Naive thymus-derived CD4-positive, alpha-beta T cell (primary cell): ENCODE results near the gene SMYD3. TPM values are rescaled to one million over a fixed set of nuclear protein-coding genes. Genes with fewer than 3 reads are reported as not detected.

ENCODE experiments used
- ATAC-seq: fragments of 150-1000 bp; cut with Tn5 transposase; 2 replicates; pipeline ENCODE4 v1.10.0; 2021; ENCODE audit warnings: mild to moderate bottlenecking, moderate library complexity
- CTCF ChIA-PET: fragments of 350-600 bp; sonication (Branson Sonifier 250); formaldehyde crosslinking; loops from one replicate; lab custom pipeline; 2021; ENCODE audit warnings: antibody characterized with exemption; lab: Charles Lee
- POLR2A ChIA-PET: fragments of 350-600 bp; sonication (Branson Sonifier 250); formaldehyde crosslinking; loops from one replicate; lab custom pipeline; 2021; ENCODE audit warnings: antibody characterized with exemption, inconsistent platforms; lab: Charles Lee
- DNase-seq, 9 donors: peaks; one replicate each; pipeline versions ENCODE4 v3.0.0 to v3.0.0-alpha.2; 2020 to 2022; ENCODE audit warnings: mixed read lengths in 1 of 9
- H3K27ac ChIP-seq: one replicate; pipeline ENCODE4 v1.7.0; 2013; ENCODE audit warnings: mild to moderate bottlenecking, low read depth, low read length, moderate library complexity
- H3K27me3 ChIP-seq, 2 donors: one replicate each; pipeline ENCODE4 v1.7.0; 2013; ENCODE audit warnings: low read length in 2 of 2, mild to moderate bottlenecking in 2 of 2, moderate library complexity in 2 of 2; ENCODE audit not compliant: control insufficient read depth in 2 of 2, insufficient read depth in 2 of 2
- H3K36me3 ChIP-seq, 3 experiments: 1 replicate in 2 of 3; 2 replicates in 1 of 3; pipeline ENCODE4 v1.7.0; 2013; ENCODE audit warnings: low read length in 3 of 3, mild to moderate bottlenecking in 3 of 3, moderate library complexity in 1 of 3; ENCODE audit not compliant: insufficient read depth in 3 of 3, control insufficient read depth in 2 of 3
- H3K4me1 ChIP-seq, 2 donors: one replicate each; pipeline ENCODE4 v1.7.0; 2013; ENCODE audit warnings: low read length in 2 of 2, mild to moderate bottlenecking in 2 of 2, moderate library complexity in 1 of 2; ENCODE audit not compliant: control insufficient read depth in 2 of 2, insufficient read depth in 2 of 2
- H3K4me3 ChIP-seq: 2 replicates; pipeline ENCODE4 v1.7.0; 2013; ENCODE audit warnings: mild to moderate bottlenecking, low read length
- H3K9me3 ChIP-seq, 3 experiments: 1 replicate in 2 of 3; 2 replicates in 1 of 3; pipeline ENCODE4 v1.7.0; 2013; ENCODE audit warnings: low read length in 3 of 3; ENCODE audit not compliant: control insufficient read depth in 2 of 3
- H3K27ac Mint-ChIP-seq, 9 donors: one replicate each; pipeline ENCODE4 v1.8.0; 2020 to 2022; ENCODE audit warnings: mixed read lengths in 9 of 9, mild to moderate bottlenecking in 8 of 9, moderate library complexity in 5 of 9, inconsistent platforms in 2 of 9
- H3K27me3 Mint-ChIP-seq, 5 donors: one replicate each; pipeline ENCODE4 v1.8.0; 2021 to 2022; ENCODE audit warnings: mixed read lengths in 5 of 5, mild to moderate bottlenecking in 1 of 5
- H3K36me3 Mint-ChIP-seq, 5 donors: one replicate each; pipeline ENCODE4 v1.8.0; 2020 to 2022; ENCODE audit warnings: mixed read lengths in 5 of 5, mild to moderate bottlenecking in 3 of 5, inconsistent platforms in 1 of 5
- H3K4me1 Mint-ChIP-seq, 7 donors: one replicate each; pipeline ENCODE4 v1.8.0; 2020 to 2022; ENCODE audit warnings: mixed read lengths in 7 of 7, mild to moderate bottlenecking in 3 of 7, inconsistent platforms in 1 of 7
- H3K4me3 Mint-ChIP-seq, 10 donors: one replicate each; pipeline ENCODE4 v1.8.0; 2020 to 2022; ENCODE audit warnings: mild to moderate bottlenecking in 10 of 10, mixed read lengths in 10 of 10, moderate library complexity in 6 of 10, inconsistent platforms in 2 of 10
- H3K9me3 Mint-ChIP-seq, 11 donors: one replicate each; pipeline ENCODE4 v1.8.0; 2020 to 2022; ENCODE audit warnings: mixed read lengths in 11 of 11, mild to moderate bottlenecking in 4 of 11, inconsistent platforms in 1 of 11, moderate library complexity in 1 of 11
- intact Hi-C, 2 donors: fragments of 100-400 bp; cut with micrococcal nuclease; formaldehyde crosslinking; loops; one replicate each; pipeline ENCODE4 v1.15.1; 2023
- polyA plus RNA-seq, 2 donors: library from polyadenylated mRNA; unstranded; fragments of 300-500 nt; fragmentation: Illumina TruSeq; gene quantifications; one replicate each; pipeline ENCODE4 v1.2.3, GENCODE V29; 2021
- total RNA-seq, 6 experiments: library from RNA in 5 of 6; stranded (reverse) in 5 of 6; gene quantifications; 1 replicate in 5 of 6; 2 replicates in 1 of 6; pipeline ENCODE4 v1.2.3 and lab custom pipeline; 2021 to 2026

Gene SMYD3
- total and polyA plus RNA-seq, 7 experiments from 2014 or later, result 19.5 to 28.6 (median 24.4) TPM

DNA sequence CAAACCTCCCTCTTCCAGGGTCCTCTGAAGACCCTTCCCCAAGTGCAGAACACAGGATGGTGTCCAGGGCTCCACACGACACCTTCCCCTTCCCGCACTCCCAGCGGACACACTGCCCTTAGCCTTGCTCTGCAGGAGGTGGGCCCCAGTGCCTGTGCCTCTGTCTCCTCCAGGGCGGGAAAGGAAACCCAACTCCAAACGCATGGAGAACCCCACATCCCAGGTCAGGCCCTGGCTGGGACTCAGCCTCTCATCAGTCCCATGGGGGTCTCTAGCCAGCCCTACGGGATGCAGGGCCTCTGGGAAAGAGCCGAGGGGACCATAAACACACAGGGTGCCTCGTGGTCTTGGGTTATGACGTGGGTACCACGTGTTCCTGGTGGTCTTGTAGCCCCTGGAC is 5.6 kb upstream of the SMYD3 start:
- POLR2A ChIA-PET, result no interaction called here
- H3K27ac Mint-ChIP-seq, result no peak overlapping the region
- peaks cover 0 to 24% (median 6%) of the 10 kb centered on the region in 3 experiments for H3K9me3 ChIP-seq
- CTCF ChIA-PET, result no interaction called here
- intact Hi-C loops, result no loop called here
- H3K4me1 ChIP-seq, result peaks cover 0 to 2% of the 10 kb centered on the region in 2 donors
- H3K36me3 Mint-ChIP-seq, result peaks cover 0 to 2% (median 0%) of the 10 kb centered on the region in 5 donors
- DNase-seq (no peak), ATAC-seq (no peak)
- peaks cover 0 to 10% (median 7%) of the 10 kb centered on the region in 7 donors for H3K4me1 Mint-ChIP-seq
- H3K36me3 ChIP-seq, result no peaks in the 10 kb centered on the region
- H3K9me3 Mint-ChIP-seq, result peaks cover 0 to 35% (median 12%) of the 10 kb centered on the region in 11 donors
- H3K4me3 Mint-ChIP-seq, result no peak overlapping the region
- H3K27ac ChIP-seq, result no peak overlapping the region
- no peak overlapping the region for H3K4me3 ChIP-seq
- H3K27me3 ChIP-seq, result no peaks in the 10 kb centered on the region
- H3K27me3 Mint-ChIP-seq, result no peaks in the 10 kb centered on the region

DNA sequence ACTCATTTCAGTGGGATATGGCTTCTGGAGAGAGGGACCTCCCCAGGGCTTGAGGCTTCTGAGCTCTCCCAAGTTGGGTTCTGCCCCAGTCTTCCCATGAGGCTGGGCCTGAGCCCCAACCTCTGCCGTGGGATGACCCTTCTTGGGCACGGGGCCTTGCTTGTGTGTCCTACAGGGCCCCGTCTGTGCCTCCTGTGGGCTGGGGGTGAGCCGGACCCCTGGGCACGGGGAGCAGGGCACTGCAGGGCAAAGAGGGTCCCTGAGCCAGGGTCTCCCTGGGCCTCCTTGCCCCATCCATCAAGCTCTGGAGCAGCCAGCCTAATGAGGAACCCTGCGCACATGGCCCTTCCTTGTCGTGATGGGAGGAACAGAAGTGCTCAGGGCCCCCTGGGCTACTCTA is 5.2 kb upstream of the SMYD3 start:
- ATAC-seq (no peak), DNase-seq (no peak)
- Histone ChIP-seq H3K27me3 (no peaks in the 10 kb centered on the region), H3K27ac (no peak overlapping the region), H3K9me3 (peaks cover 0 to 24% (median 6%) of the 10 kb centered on the region in 3 experiments), H3K36me3 (no peaks in the 10 kb centered on the region), H3K4me1 (peaks cover 0 to 4% of the 10 kb centered on the region in 2 donors), H3K4me3 (no peak overlapping the region)
- intact Hi-C loops, result no loop called here
- Mint-ChIP-seq H3K4me3 (no peak overlapping the region), H3K27me3 (no peaks in the 10 kb centered on the region), H3K36me3 (peaks cover 0 to 2% (median 0%) of the 10 kb centered on the region in 5 donors), H3K27ac (no peak overlapping the region), H3K9me3 (peaks cover 0 to 31% (median 12%) of the 10 kb centered on the region in 11 donors), H3K4me1 (peaks cover 0 to 13% (median 9%) of the 10 kb centered on the region in 7 donors)
- POLR2A ChIA-PET, result no interaction called here
- CTCF ChIA-PET, result no interaction called here

DNA sequence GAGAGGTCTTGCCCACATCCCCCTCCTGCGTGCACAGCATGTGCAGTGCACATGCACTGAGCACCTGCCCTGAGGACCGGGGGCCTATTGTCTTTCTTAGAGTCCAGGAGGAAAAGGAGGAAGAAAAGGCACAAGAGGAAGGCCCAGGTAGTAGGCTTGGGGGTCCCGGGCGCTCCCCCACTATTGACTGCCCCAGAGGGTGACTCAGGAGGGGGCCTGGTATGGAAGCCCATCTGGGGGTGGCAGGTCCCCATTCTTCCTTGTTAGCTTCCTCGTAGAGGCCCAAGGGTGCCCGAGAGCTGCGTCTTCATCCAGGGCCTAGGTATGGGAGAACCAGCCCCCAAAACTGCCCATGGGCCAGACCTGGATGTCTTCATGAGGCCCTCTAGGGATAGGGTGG is 4.1 kb upstream of the SMYD3 start:
- ChIA-PET POLR2A (no interaction called here), CTCF (no interaction called here)
- H3K27me3 Mint-ChIP-seq, result no peaks in the 10 kb centered on the region
- H3K4me3 Mint-ChIP-seq, result no peak overlapping the region
- Histone ChIP-seq H3K36me3 (no peaks in the 10 kb centered on the region), H3K4me3 (no peak overlapping the region), H3K27me3 (no peaks in the 10 kb centered on the region), H3K27ac (no peak overlapping the region), H3K9me3 (peaks cover 0 to 17% (median 6%) of the 10 kb centered on the region in 3 experiments), H3K4me1 (peaks cover 3 to 4% of the 10 kb centered on the region in 2 donors)
- peaks cover 0 to 24% (median 12%) of the 10 kb centered on the region in 11 donors for H3K9me3 Mint-ChIP-seq
- H3K27ac Mint-ChIP-seq, result no peak overlapping the region
- DNase-seq (no peak), ATAC-seq (no peak)
- peaks cover 3 to 17% (median 13%) of the 10 kb centered on the region in 7 donors for H3K4me1 Mint-ChIP-seq
- H3K36me3 Mint-ChIP-seq, result peaks cover 0 to 4% (median 0%) of the 10 kb centered on the region in 5 donors
- intact Hi-C loops, result no loop called here

DNA sequence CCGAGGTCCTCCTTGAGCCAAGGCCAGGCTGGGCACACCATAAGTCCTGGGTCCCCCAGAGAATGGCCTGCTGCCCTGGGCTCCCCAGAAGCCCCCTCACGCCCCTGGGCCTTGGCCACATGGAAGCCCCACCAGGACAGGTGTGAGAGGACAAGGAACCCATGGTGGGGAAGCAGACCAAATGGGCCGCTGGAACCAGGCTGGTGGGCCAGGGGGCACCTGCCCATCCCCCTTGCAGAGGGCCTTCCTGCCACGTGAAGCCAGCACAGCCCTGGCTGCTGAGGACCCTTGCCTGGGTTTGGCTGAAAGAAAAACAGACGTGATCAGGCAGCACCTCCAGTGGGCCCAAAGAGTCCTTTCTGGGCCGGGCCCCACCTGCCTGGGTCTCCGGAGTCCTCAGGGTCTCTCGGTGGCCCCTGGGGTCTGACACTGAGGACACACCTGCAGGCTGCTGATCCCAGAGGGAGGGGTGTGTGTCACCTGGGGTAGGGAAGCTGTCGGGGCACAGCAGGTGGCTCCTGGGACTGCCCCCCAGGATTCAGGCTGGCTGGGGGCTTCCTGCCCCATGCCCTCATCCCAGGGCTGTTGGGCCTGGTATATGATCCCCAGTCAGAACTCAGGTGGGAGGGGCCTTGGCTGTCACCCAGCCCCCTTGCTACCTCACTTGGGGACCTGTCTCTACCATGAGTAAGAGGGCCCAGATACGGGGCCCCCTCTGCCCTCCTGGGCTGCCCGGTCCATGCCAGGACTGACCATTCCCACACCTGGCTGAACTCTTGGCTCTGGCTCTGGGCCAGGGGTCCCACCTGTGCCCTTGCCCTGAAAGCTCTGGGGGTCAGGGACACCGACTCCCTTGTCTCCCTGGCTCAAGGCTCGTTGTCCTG is 3.3 kb upstream of the SMYD3 start:
- H3K27ac ChIP-seq, result no peak overlapping the region
- H3K4me1 Mint-ChIP-seq, result peaks cover 12 to 25% (median 20%) of the 10 kb centered on the region in 7 donors
- peaks cover 0 to 6% (median 0%) of the 10 kb centered on the region in 5 donors for H3K36me3 Mint-ChIP-seq
- no peak overlapping the region for H3K4me3 ChIP-seq
- no peak for ATAC-seq
- H3K27ac Mint-ChIP-seq, result no peak overlapping the region
- ChIA-PET CTCF (no interaction called here), POLR2A (no interaction called here)
- intact Hi-C loops, result no loop called here
- DNase-seq, result no peak
- H3K27me3 ChIP-seq, result no peaks in the 10 kb centered on the region
- peaks cover 0 to 19% (median 7%) of the 10 kb centered on the region in 11 donors for H3K9me3 Mint-ChIP-seq
- peaks cover 0 to 9% (median 6%) of the 10 kb centered on the region in 3 experiments for H3K9me3 ChIP-seq
- H3K4me3 Mint-ChIP-seq, result no peak overlapping the region
- no peaks in the 10 kb centered on the region for H3K27me3 Mint-ChIP-seq
- H3K36me3 ChIP-seq, result no peaks in the 10 kb centered on the region
- peaks cover 4 to 6% of the 10 kb centered on the region in 2 donors for H3K4me1 ChIP-seq

DNA sequence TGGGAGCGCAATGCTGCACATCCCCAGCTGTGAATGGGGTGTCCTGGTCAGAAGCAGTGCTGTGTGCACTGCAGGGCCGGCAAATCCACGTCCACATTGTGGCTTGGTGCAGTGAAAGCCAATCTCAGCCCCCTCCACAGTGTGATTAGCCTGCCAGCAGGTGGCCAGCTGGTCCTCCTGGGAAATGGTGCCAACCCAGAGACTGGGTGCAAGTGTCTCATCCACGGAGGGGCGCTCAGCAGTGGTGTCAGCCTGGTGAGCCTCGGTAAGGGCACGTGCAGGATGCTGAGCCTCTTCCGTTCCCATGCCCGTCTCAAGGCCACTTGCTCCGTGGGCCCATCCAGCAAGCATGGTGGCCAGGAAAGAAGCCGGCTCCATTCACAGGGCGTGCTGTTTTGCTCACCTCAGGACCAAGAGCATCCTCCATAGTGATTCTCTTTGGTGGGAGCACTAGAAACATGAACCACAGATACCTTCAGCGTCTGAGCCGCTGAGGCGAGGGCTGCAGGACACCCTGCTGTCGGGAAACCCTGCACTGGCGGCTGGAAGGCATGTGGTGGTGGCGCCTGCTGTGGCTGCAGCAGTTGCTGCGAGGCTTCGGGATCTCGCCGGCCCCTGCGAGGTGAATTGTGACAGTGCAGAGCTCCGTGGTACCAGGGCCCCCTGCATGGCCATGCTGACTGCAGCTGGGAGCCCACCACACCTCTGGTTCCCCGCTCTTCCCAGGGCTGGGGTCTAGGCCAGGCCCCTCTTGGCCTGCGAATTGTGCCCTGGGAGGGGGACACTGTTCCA is 2.0 kb upstream of the SMYD3 start:
- peak overlapping the region in 3 of 10 donors; percentile 29 to 95 (median 89) for H3K4me3 Mint-ChIP-seq
- Histone ChIP-seq H3K36me3 (no peaks in the 10 kb centered on the region), H3K9me3 (no peaks in the 10 kb centered on the region), H3K27me3 (no peaks in the 10 kb centered on the region), H3K27ac (no peak overlapping the region), H3K4me3 (no peak overlapping the region), H3K4me1 (peaks cover 4 to 6% of the 10 kb centered on the region in 2 donors)
- H3K27ac Mint-ChIP-seq, result peak overlapping the region in 1 of 9 donors; percentile 78
- POLR2A ChIA-PET, result no interaction called here
- no peaks in the 10 kb centered on the region for H3K27me3 Mint-ChIP-seq
- ATAC-seq, result no peak
- peaks cover 0 to 6% (median 0%) of the 10 kb centered on the region in 5 donors for H3K36me3 Mint-ChIP-seq
- DNase-seq, result no peak
- H3K9me3 Mint-ChIP-seq, result peaks cover 0 to 6% (median 0%) of the 10 kb centered on the region in 11 donors
- intact Hi-C loops, result loop anchor here (10.0 kb wide), 3 partner anchors 596 to 1854 kb away; partner anchors contain the start of genes DESI2 (in 1 of the 2), NLRP3 (in 1 of the 2) and ZNF669 (in 1 of the 2)
- peaks cover 16 to 35% (median 26%) of the 10 kb centered on the region in 7 donors for H3K4me1 Mint-ChIP-seq
- CTCF ChIA-PET, result interaction anchor here (0.6 kb wide), 1 partner anchor 206 kb away, joined by 3 read pairs; no protein-coding TSS in a partner anchor

DNA sequence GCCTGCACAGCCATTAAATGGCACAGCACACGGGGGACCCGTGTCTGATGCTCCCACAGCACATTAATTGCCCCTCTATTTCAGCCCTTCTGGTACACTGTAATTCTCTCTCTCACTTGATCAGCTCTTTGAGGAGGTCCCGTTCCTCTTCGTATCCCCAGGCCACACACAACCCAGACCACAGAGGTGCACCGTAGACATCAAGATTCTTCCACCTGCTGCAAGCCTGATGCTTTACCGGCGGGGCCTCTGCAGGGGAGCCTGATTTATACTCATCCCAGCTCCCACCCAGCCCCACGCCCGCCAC is 759 bp downstream of the SMYD3 start:
- no peak for DNase-seq
- peak; percentile 2 for ATAC-seq
- no peaks in the 10 kb centered on the region for H3K27me3 Mint-ChIP-seq
- Histone ChIP-seq H3K9me3 (no peaks in the 10 kb centered on the region), H3K4me3 (peak overlapping the region; percentile 78), H3K27me3 (no peaks in the 10 kb centered on the region), H3K4me1 (peaks cover 4 to 6% of the 10 kb centered on the region in 2 donors), H3K27ac (peak overlapping the region; percentile 75), H3K36me3 (no peaks in the 10 kb centered on the region)
- peaks cover 0 to 12% (median 0%) of the 10 kb centered on the region in 5 donors for H3K36me3 Mint-ChIP-seq
- ChIA-PET CTCF (interaction anchor here (0.6 to 1.3 kb wide), 4 partner anchors 9 to 194 kb away, joined by 3 to 9 read pairs (median 6); no protein-coding TSS in a partner anchor), POLR2A (interaction anchor here (1.3 to 1.9 kb wide), 3 partner anchors 9 to 61 kb away, joined by 4 to 5 read pairs (median 4); partner anchors contain the start of gene CNST)
- H3K27ac Mint-ChIP-seq, result peak overlapping the region; percentile 75 to 94 (median 87)
- H3K4me1 Mint-ChIP-seq, result peaks cover 22 to 46% (median 30%) of the 10 kb centered on the region in 7 donors
- peak overlapping the region; percentile 88 to 96 (median 93) for H3K4me3 Mint-ChIP-seq
- intact Hi-C loops, result loop anchor here (2.0 to 10.0 kb wide), 4 partner anchors 598 to 1852 kb away; partner anchors contain the start of genes DESI2 (in 1 of the 2), NLRP3 (in 1 of the 2) and ZNF669 (in 1 of the 2)
- H3K9me3 Mint-ChIP-seq, result no peaks in the 10 kb centered on the region
